Non-pigmented ciliary epithelial cell (primary cell): ENCODE data around the gene SLC27A1.
"Not testable (repeated sequence)": the region's sequence is repeated elsewhere in the genome, so short reads cannot be mapped to it uniquely, and the experiment has no call there.

Source experiments
- DNase-seq: peaks from one replicate; pipeline ENCODE4 v3.0.0-alpha.2; 2010; ENCODE audit warnings: low read depth

SLC27A1 gene

DNA sequence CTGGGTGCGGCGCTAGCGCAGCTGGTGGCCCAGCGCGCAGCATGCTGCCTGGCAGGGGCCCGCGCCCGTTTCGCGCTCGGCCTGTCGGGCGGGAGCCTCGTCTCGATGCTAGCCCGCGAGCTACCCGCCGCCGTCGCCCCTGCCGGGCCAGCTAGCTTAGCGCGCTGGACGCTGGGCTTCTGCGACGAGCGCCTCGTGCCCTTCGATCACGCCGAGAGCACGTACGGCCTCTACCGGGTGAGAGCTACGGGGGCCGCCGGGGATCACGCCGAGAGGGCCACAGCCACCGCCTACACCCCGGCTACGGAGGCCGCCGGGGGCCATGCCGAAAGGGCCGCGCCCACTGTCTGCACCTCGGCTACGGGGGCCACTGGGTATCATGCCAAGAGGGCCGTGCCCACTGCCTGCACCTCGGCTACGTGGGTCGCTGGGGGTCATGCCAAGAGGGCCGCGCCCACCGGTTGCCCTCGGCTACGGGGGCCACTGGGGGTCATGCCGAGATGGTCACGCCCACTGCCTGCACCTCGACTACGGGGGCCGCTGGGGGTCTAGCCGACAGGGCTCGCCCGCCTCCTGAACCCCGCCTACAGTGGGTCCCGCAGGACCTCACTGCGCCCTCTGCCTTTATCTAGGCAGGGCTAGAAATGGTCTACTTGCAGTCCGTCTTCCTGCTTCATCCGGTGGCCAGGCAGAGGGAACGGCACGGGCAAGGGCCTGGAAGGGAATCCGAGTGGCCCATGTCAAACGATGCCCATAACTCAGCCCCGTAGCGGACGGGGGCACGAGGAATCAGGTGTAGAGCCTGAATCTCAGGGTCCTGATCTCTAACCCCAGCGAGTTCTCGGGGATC, 41.6 kb downstream of the SLC27A1 start:
- DNase-seq, result no peak

DNA sequence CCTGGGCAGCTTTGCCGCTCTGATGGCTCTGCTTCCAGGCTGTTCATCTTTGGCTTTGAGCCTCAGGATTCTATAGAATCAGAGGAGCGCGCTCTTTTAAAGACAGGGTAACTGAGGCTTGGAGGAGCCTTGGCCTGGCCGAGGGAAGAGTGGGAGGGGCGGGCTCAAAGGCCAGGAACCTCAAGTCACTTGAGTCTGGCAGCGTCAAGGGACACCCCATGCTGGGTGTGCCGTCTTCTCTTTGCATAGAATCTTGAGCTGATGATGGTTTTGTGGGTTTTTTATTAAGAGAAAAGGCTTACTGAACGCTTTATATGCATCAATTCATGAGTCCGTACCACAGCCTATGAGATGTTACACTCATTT, 42.2 kb downstream of the SLC27A1 start:
- no peak for DNase-seq

DNA sequence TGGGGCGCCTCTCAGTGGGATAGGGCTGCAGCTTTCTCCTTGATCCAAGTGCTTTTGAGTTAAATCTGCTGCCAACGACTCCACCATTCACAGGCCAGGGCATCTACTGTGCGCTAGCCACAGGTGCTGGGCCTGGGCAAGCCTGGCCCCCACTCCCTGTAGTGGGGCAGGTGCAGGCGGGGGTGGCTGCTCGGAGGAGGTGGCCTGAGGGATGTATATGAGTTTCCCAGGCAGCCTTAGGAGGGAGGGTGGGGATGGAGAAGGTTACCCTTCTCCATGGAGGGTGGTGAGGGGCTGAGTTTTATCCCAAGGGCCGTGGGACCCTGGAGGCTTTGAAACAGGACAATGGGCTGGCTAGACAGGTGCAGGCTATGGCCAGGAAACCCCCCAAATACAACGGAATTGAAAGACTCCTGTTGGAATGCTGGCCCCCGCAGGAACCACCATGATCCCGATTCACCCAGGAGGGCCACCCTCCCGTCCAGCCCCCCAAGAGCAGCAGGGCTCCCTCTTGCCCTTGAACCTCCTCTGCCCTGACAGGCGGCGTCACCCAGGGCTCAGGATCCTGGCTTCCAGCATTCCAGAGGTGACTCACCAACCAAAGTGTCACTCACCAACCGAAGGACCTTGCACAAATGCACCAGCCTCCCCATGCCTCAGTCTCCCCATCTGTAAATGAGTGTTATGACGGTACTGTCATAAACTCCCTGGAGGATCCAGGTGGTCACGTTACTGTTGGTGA, 45.3 kb downstream of the SLC27A1 start:
- no peak for DNase-seq

DNA sequence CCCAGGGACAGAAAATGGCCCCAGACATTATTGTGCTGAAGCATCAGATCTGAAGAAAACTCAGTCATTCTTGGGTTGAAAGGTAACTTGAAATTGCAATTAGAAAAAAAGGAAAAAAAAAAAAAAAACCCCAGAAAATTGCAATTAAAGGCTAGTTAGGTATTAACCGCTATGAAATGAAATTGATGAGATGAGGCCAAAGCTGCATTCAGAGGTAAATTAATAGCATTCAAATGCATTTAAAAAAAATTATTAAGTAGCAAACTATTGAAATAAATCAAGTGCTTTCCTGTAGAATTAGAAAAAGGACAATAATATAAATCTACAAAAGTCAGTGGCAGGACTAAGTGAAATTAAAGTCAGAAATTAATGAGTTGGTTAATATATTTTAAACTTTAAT, 47.6 kb downstream of the SLC27A1 start:
- no peak for DNase-seq

DNA sequence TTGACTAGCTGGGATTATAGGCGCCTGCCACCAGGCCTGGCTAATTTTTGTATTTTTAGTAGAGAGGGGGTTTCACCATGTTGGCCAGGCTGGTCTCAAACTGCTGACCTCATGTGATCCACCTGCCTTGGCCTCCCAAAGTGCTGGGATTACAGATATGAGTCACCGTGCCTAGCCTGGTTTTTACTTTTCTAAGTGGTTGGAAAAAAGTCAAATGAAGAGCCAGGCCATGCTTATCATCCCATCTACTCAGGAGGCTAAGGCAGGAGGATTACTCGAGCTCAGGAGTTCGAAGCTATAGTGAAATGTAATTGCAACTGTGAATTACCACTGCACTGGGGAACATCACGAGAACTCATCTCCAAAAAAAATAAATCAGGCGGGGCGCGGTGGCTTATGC, 48.3 kb downstream of the SLC27A1 start:
- not testable (repeated sequence) for DNase-seq

DNA sequence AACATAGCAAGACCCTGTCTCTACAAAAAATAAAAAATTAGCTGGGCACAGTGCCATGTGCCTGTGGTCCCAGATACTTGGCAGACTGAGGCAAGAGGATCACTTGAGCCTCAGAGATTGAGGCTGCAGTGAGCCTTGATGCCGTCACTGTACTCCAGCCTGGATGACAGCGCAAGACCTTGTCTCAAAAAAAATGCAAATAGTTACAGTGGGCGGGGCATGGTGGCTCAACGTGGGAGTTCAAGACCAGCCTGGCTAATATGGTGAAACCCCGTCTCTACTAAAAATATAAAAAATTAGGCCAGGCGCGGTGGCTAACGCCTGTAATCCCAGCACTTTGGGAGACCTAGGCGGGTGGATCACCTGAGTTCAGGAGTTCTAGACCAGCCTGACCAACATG, 49.6 kb downstream of the SLC27A1 start:
- no peak for DNase-seq

DNA sequence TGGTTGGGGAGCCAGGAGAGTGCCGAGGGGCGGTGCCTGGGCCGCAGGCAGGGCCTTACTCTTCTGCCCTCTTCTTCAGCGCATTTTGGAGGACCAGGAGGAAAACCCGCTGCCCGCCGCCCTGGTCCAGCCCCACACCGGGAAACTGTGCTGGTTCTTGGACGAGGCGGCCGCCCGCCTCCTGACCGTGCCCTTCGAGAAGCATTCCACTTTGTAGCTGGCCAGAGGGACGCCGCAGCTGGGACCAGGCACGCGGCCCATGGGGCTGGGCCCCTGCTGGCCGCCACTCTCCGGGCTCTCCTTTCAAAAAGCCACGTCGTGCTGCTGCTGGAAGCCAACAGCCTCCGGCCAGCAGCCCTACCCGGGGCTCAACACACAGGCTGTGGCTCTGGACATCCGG, 50.5 kb downstream of the SLC27A1 start:
- DNase-seq, result no peak

DNA sequence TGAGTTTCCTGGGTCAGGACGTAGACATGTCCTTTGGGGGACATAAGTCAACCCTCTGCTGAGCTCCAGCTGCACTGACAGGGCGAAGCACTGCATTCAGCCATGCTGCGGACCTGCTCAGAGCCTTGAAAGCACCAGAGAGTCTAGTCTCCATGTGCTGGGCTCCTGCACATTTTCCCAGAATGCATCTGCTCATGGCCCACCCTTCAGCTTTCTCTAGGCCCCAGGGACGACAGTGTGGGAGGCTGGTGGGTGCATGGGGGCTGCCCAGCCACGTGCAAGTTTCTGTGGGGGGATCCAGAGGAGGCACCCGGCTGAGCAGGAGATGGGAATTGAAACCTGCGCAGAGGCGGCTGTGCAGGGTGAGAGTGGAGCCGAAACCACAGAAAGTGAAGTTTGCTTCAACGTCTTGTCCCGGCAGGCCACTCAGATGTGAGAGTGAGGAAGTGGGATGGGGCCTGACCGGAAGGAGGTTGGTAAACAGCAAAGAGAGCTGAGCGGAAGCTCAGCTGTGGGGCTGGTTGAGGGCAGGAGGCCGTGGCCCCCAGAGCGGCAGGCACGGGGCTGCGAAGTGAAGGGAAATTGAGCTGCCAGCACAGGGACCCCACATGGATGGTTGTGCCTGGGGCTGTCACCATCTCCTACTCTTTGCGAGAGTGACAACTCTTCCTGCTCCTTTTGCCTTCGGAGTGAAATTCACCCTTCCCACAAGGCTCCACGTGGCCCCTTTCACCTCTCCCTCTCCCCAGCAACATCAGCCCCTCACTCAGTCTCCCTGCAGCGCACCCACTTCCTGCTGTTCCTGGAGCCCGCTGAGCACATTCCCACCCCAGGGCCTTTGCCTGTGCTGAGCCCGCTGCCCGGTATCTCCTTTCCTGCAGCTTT, 52.9 kb downstream of the SLC27A1 start:
- no peak for DNase-seq

DNA sequence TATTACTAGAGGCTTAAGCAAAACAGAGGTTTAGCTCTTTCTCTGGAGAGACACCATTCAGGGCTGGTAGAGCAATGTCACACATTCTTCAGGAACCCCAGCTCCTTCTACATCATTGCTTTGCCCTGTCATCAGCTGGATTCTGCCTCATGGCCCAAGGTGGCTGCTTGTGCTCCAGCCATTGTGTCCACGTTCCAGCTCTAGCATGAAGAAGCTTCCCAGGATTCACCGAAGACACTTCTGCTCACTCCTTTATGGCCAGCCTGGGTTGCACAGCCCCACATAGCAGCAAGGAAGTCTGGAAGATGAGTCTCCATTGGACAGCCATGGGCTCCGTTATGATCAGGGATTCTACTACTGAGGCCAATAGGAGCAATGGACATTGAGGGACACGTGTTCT, 54.3 kb downstream of the SLC27A1 start:
- no peak for DNase-seq

DNA sequence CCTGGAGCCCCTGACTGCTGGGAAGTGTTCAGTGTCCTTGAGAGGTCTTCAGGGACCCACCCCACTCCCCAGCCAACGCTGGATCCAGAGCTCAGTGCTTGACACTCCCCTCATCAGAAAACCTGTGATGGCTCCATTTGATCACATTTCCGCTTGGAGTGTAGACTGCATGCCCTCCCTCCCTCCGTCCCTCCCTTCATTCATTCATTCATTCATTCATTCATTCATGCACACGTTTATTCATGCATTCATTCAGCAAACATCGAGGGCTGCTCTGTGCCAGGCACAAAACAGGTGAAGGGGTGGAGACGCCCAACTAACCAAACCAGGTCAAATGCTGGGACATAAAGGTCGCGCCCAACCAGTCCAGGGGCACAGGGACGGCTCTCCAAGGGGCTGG, 54.8 kb downstream of the SLC27A1 start:
- no peak for DNase-seq

DNA sequence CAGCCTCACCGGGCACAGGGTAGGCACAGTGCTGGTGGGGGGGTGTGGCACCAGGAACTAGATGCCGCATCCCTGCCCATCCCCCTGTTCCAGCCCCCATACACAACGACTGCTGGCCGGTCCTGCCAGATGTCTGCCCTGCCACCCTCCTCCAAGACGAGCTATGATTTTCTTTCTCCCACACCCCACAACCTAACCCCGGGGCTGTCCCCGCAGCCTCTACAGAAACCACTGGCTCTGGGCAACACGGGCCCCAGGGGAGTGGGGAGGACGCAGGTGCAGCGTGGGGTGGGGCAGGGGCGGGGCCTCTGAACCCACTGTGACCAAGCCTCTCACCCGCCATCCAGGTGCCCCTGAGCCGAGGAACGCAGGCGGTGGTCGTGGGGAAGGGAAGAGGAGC, 56.6 kb downstream of the SLC27A1 start:
- DNase-seq, result no peak

DNA sequence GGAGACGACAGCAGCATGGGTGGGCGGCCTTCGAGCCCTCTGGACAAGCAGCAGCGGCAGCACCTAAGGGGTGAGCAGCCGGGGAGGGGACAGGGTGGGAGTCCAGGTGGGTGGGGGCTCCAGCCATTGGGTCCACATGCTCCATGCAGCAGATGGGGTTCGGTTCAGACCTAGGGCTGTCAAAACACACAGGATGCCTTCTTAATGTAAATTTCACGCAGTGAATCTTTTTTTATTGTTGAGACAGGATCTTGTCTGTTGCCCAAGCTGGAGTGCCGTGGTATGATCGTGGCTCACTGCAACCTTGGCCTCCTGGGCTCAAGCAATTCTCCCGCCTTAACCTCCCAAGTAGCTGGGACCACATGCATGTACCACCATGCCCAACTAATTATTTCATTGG, 57.0 kb downstream of the SLC27A1 start:
- no peak for DNase-seq

DNA sequence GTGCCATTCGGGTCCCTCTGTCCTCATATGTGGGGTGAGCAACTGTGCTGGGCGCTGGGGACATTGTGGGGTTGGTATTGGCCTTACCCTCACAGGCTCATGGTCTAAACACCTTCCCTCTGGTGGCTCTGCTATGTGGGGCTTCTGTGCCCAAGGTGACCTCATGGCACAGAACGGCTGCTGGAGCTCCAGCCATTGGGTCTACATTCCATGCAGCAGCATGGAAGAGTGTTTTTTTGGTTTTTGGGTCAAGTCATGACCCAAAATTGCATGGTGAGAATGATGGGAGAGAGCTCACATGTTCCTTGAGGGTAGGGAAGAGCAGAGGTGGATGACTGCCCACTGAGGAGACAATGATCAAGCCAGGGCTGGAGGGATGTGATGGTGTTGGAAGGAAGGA, 58.3 kb downstream of the SLC27A1 start:
- DNase-seq, result no peak

DNA sequence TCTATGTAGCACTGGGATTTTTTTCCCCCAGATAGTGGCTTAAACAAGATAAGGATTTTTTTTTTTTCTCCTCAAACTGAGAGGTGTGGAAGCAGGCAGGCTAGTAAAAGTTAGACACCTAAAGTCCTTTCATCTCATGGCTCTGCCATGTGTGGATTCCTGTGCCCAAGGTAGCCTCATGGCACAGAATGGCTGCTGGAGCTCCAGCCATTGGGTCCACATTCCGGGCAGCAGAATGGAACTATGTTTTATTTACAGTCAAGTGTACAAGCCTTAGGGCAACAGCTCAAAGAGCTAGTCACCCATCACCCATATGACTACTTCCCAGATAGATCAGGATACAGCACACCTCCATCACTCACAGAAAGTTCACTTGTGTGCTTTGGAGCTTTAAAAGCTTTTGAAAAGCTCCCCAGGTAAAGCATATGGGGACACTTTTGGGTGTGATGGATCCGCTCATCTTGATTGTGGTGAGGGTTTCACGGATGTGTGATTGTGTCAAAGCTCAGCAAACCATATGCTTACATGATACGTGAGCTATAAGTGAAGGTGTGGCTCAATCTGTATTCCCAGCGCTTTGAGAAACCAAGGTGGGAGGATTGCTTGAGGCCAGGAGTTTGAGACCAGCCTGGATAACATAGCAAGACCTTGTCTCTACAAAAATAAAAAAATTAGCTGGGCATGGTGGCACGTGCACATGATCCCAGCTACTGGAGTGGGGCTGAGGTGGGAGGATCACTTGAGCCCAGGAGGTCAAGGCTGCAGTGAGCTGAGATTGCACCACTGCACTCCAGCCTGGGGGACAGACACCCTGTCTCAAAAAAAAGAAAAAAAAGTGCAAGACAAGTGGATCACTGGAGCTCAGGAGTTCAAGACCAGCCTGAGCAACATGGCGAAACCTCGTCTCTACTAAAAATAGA, 59.2 kb downstream of the SLC27A1 start:
- DNase-seq, result no peak

DNA sequence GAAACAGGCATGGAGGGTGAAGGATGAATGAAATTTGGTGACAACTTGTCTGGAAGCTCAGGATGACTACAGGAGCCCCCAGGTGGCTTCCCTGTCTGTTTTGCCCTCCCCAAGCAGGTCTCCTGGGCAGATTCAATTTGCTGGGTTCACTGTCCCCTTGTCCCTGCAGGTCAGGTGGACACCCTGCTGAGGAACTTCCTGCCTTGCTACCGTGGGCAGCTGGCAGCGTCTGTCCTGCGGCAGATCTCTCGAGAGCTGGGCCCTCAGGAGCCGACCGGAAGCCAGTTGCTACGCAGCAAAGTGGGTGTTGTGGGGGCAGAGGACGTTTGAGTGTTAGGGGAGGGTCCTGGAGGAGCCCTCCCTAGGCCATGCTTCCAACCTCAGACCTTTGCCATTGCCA, 60.3 kb downstream of the SLC27A1 start:
- DNase-seq, result no peak

DNA sequence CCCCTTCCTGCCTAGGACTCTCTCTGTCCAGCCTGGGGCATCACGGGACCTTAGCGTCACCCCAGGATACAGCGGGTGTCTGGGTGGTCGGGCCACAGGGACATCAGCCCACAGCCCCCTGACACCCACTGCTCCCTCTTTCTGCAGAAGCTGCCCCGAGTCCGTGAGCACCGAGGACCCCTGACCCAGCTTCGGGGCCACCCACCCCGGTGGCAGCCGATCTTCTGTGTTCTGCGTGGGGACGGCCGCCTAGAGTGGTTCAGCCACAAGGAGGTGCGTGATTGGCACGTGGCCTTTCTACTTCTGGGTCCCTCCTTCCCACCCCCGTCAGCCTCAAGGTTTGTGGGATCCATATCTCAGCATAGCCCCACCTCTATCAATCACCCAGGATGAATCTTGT, 61.8 kb downstream of the SLC27A1 start:
- DNase-seq, result no peak

DNA sequence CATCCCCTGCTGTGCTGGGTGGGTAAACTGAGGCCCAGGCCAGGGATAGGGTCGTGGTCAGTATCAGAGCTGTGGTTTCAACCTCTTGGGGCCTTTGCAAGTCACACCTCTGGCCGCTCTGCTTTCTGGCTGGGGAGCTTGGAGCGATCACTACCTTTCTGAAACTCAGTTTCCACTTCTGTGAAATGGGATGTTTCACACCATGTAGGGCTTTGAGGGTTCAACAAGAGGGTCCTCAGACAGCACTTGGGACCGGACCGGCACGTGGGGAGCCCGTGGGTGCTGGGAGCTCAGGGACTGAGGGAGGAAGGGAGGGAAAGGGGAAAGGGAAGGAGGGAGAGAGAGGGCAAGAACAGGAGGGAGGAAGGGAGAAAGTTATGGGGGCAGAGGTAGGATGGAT, 62.2 kb downstream of the SLC27A1 start:
- DNase-seq, result no peak

DNA sequence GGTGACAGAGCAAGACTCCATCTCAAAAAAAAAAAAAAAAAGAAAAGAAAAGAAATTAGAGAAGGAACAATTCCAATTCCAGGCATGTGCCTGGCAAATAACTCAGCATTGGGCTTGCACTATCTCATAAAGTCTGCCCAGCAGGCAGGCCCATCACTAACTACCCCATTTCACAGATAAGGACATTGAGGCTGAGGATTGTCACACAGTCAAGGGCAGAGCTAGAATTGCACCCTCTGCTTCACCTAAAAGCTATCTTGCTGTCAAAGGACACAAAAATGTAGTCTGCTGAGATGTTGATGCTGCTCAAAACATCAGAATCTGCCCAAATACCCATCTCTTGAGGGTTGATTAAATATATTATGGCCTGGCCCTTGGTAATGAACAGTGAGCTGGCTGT, 64.4 kb downstream of the SLC27A1 start:
- no peak for DNase-seq

DNA sequence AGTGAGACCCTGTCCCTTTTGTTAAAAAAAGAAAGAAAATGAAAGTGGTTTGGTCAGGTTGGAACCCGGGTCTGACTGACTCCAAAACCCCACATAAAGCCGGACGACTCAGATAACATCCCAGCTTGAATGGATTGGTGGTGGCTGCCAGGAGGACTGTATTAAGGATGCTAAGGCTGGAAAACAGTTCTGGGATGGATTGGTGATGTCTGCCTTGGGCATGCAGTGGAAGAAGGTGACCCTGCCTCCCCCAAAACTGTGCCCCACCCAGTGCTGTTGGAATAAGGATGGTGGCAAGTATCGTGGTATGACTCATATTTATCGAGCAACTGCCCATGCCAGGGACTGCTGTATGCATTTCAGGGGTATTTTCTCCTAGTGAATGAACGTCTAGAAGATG, 66.6 kb downstream of the SLC27A1 start:
- no peak for DNase-seq

DNA sequence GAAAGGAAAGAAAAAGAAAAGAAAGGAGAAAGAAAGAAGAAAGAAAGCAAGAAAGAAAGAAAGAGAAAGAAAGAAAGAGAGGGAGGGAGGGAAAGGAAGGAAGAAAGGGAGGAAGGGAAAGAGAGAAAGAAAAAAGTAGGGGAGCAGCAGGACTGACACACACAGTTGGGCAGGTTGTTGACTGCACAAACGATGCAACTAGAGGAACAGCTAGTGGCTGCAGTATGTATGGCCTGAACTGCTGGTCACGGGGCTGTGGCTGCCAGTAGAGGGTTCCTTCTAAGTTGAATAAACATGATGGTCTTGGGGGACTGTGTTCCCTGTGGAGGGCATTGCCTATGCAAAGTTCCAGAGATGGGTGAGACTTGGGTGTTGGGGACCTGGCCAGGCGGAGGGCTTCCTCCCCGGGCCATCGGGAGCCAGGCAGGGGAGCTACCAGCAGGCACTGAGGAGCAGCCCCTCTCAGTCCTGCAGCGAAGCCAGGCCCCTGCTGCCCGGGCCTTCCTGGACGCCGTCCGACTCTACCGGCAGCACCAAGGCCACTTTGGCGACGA, 68.4 kb downstream of the SLC27A1 start:
- DNase-seq, result no peak
